ENCODE results near the gene DENND1A.
"Not testable (repeated sequence)": the region's sequence is repeated elsewhere in the genome, so short reads cannot be mapped to it uniquely, and the experiment has no call there.

The DENND1A gene, protein sequence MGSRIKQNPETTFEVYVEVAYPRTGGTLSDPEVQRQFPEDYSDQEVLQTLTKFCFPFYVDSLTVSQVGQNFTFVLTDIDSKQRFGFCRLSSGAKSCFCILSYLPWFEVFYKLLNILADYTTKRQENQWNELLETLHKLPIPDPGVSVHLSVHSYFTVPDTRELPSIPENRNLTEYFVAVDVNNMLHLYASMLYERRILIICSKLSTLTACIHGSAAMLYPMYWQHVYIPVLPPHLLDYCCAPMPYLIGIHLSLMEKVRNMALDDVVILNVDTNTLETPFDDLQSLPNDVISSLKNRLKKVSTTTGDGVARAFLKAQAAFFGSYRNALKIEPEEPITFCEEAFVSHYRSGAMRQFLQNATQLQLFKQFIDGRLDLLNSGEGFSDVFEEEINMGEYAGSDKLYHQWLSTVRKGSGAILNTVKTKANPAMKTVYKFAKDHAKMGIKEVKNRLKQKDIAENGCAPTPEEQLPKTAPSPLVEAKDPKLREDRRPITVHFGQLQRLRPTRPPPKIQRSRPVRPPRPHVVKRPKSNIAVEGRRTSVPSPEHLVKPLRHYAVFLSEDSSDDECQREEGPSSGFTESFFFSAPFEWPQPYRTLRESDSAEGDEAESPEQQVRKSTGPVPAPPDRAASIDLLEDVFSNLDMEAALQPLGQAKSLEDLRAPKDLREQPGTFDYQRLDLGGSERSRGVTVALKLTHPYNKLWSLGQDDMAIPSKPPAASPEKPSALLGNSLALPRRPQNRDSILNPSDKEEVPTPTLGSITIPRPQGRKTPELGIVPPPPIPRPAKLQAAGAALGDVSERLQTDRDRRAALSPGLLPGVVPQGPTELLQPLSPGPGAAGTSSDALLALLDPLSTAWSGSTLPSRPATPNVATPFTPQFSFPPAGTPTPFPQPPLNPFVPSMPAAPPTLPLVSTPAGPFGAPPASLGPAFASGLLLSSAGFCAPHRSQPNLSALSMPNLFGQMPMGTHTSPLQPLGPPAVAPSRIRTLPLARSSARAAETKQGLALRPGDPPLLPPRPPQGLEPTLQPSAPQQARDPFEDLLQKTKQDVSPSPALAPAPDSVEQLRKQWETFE

DNA sequence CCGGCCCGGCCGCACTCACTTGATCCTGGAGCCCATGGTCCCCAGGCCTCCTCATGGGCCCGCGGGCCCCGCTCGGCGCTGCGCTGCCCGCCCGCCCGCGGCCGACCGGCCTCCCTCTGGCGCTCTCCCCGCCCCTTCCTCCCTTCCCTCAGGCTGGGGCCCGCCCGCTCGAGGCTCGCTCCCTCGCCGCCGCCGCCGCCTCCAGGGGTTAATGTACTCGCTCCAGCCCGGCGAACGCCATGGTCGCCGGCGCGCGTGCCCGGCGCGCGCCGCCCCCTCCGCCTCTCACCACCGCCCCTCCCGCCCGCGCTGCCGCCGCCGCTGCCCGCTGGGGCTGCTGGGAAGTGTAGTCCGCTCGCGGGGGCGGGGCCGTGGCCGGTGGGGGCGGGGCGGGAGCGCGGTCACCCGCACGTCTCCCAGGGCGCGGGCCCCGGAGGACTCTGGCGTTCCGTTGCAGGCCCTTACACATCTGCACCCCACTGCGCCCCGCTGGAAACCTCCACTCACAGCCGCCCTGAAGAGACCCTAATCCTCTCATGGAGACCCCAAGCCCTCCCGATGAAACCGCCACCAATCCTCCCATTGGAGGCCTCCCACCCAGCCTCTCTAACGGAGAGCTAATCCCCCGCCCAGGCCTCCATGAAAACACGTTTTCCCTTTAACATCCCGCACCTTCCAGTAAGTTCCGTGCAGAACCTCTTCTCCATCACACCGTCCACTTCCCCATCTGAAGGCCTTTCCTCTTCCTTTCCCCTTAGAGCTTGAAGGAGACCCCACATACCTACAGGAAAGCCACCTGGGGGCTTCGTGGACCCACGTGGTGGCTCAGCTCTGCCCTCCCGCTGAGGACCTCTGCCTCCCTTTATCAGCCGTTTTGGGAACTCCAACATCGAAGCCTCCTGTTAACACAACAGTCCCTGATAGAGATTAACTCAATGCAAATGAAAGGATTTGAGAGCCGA is at the start of gene DENND1A:
TSS of gene DENND1A (minus strand) at position 257 of the 962 bp plus-strand sequence. CDS start at position 36, 221 bp downstream.
- DNase-seq: peak; percentile 88

DNA sequence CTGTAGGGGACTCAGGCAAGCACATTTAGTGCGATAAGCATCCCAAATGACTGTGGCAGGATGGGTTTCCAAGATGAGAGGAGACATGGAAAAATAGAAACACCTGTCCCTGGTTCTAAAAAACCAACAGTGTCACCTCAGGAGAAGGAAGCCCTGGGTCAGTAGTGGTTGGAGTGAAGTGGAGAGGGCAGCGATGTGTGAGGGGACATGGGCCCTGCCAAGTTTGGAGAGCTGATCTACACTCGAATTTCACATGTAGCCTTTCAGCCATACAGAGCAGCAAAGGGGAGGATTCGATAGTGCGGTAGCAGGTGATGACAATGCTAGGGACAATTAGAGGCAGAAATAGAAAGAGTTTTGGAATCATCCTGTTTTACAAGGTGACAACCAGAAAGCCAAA is 49.1 kb upstream of the DENND1A start:
- no peak for DNase-seq

DNA sequence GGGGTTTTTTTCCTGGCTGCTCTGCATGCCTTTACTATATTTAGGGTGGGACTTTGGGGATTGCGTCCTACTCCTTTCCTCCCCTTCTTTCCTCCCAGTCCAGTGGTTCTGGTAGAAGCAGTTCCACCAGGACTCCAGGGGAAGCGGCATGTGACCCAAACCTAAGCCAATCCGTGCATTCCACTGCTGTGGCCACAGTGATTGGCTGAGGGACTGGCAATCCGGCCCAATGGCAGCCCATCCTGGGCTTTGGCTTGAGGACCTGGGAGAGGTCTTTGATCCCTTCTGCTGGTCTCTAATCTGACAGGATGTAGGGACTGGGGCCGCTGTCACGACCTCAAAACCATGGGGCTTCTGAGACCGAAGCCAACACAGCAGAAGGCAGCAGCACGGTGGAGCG is 46.7 kb upstream of the DENND1A start:
- not testable (repeated sequence) for DNase-seq

DNA sequence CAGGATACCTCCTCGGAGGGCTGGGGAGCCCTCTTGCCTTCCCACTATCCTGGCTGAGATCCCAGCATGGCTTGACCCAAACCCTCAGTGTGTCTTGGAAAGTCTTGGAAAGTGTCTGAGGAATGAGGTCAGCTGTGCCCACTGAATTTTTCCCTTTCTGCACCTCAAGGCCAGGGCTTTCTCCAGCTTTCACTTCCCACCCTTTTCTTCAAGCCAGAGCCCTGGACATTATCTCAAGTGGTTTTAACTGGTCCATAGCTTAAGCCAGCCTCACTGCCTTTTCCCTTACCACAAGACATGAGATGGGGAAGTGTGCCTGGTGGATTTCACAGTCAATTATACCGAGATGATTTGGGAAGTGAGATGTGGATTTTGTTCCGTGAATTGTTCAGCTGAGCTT is 45.9 kb upstream of the DENND1A start:
- no peak for DNase-seq

DNA sequence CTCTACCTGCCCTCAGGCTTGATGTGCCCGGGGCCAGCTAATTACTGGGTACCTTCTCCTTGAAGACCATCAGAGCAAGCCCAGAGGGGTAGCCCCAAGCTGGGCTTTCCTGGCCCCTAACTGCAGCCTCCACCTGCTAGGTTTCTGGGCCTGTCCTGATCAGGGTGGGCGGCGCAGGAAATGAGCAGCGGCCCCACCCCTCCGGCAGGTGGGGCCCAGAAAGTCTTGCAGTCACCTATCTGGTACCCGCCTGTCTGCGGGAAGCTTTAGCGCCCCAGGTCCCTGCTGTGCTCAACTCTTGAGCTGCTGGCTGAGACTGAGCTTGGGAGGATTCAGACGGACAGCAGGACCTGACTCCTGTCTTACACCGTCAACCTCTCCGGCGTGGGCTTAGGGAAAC is 44.5 kb upstream of the DENND1A start:
- DNase-seq: no peak

DNA sequence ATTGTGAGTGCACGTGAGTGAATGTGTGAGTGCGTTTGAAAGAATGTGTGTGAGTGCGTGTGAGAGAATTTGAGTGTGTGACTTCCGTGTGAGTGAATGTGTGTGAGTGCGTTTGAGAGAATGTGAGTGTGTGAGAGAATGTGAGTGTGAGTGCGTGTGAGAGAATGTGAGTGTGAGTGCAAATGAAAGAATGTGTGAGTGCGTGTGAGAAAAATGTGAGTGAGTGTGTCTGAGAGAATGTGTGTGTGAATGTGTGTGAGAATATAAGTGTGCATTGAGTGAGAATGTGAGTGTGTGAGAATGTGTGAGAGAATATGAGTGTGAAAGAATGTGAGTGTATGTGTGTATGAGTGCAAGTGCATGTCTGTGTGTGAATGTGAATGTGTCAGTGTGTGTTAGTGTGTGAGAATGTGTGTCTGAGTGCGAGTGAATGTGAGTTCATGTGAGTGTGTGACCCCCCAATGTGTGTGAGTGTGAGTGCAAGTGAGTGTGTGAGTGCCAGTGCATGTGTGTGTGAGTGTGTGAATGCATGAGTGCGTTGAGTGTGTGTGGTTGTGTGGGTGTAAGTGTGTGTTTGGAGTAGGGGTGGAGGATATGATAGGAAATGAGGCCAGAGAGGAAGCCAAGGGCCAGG is 43.8 kb upstream of the DENND1A start:
- DNase-seq: no peak

DNA sequence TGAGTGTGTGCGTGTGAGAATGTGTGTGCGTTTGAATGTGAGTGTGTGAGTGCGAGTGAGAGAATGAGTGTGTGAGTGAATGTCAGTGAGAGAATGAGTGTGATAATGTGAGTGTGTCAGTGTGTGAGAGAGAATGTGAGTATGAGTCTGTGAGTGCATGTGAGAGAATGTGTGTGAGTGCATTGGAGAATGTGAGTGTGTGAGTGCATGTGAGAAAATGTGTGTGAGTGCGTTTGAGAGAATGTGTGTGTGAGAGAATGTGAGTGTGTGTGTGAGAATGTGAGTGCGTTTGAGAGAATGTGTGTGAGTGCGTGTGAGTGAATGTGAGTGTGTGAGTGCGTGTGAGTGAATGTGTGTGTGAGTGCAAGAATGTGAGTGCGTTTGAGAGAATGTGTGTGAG is 42.7 kb upstream of the DENND1A start:
- no peak for DNase-seq

DNA sequence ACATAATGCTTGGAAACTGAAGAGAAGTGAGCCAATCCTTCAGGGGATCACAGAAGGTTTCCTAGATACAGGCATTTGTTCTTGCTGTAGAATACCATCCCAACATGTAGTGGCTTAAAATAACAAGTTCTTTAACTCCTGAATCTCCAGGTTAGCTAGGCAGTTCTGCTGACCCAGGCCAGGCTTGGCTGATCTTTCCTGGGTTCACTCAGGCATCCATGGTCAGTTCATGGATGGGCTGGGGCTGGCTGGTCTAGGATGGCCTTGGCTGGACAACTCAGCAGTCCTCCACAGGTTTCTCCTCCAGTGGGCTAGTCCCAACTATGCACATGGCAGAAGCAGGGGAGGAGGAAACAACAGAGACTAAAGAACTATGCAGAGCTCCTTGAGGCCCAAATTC is 37.4 kb upstream of the DENND1A start:
- no peak for DNase-seq

DNA sequence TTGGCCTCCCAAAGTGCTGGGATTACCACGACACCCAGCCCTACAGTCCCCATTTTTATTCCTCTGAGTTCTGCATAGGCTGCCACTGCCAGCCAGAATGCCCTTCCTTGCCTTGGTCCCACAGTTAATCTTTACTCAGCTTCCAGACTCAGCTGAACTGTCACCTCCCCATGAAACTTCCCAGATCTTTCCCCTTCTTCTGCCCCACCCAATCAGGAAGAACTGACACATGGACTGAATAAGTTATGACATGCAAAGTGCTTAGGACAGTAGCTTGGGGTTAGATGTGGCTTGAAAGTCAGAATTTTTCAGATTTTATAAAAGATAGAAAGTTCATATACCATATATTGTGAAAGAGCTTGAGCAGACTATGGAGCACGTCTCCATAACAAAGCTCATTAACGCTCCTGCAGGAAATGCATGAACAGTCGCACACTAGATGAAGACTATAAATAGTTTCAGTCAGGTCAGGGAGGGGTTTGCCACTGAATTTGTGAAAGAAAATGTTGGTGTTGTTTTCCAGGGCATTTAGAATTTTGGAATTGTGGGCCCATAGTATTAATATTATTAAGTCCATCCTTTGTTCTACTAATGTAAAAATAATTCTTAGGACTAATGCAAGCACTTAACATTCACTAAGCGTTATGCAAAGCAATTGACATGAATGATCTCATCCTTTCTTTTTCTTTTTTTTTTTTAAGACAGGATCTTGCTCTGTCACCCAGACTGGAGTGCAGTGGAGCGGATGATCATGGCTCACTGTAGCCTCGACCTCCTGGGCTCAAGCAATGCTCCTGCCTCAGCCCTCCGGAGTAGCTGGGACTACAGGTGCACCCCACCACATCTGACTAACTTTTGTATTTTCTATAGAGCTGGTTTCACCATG is 36.1 kb upstream of the DENND1A start:
- no peak for DNase-seq

DNA sequence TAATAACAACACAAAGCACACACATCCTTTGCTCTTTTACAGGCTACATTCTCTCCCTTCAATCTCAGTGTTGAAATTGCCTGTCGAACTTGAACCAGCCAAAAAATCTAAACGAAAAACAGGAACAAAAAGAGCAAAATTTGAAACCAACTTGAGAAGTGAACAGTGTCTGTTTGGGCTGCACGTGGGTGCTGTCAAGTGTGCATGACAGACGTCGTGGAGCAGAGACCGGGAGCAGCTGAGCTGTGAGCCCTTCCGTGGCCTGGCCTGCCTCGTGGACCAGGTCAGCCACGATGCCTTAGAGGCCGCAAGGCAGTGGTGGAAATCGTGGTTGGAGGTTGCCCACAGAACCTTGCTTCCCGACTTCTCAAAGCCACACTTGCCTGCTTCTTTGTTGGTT is 34.8 kb upstream of the DENND1A start:
- DNase-seq: no peak

DNA sequence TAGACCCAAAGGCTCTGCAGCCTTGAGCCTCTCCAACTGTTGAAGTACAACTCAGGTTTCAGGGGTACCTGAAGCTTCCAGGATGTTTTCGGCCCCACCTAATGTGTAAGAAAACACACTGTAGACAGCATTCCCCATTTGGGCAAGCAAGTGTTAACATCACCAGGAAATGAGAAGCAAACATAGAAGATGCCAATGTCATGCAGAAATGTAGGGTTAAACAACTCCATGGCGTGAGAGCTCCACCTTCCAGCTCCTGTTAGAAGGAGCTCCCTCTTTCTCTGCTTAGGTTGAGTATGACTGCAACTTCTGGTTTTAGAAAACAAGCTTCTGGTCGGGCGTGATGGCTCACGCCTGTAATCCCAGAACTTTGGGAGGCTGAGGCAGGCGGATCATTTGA is 31.0 kb upstream of the DENND1A start:
- no peak for DNase-seq

DNA sequence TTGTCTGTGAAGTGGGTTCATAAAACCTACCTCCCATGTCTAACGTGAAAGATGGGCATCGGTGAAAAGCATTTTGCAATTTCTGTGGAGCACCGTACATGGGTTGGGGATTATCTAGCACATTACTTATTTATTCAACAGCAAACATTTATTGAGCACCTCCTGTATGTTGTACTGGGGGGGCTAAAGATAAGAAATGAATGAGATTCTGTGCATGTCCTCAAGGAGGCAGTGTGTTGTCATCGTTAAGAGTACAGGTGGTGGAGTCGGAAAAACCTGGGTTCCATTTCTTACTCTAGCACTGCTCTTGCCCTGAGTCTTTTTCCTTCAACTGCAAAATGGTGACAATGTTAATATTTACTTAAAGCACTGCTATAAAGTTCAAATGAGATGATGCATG is 30.4 kb upstream of the DENND1A start:
- DNase-seq: no peak

DNA sequence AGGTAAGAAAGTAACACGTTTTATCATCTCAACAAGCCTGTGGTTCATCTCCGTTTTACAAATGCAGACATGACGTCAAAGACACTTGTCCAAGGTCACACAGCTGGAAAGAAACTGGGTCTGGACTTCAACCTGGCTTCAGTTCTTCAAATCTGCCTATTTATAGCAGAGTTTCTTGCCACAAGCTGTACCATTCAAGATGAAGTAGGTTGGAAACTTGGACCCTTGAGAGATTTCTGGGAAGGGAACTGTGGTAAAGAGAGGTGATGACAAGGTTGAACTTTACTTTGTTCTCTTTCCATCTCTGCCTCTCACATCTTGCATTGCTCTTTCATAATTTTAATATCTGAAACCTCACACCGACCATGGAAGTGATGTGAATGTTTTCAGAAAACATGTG is 29.9 kb upstream of the DENND1A start:
- DNase-seq: no peak

DNA sequence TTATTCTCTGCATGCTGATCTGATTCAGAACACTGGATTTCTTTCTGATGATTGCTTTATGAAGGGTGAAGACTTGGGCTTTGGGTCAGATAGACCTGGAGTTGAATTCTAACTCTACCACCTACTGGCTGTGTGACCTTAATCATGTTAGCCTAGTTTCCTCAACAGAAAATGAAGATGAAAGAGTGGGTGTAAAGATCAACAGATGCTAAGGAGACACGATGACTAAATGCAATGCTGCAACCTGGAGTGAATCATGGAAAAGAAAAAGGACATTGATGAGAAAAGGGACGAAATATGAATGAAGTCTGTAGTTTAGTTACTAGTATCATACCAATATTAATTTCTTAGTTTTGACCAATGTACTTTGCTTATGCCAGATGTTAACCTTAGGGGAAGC is 27.8 kb upstream of the DENND1A start:
- no peak for DNase-seq

DNA sequence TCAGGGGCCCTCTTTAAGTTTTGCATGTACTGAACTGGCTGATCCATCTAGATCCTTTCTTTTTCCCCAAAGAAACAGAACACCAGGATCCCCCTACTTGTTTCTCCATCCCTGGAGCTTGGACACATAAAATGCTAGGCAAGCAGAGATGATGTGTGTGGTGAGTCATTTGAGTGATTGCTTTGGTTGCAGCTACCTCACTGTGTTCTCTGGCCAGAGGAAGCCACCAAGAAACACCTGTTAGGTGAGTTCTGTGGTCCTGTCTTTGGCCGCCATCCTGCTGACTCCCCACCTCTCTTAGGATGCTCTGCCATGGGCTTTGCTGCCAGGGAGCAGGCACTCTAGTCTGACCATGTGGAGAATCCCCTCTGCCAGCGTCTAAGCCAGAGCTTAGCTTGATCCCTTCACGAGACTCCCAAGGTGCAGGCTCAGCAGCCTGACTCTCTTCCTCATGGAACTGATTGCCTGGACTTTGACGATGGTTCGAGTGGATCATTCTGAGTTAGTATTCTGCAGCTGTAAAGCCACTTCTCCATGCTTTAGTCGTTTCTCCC is 27.3 kb upstream of the DENND1A start:
- DNase-seq: no peak

DNA sequence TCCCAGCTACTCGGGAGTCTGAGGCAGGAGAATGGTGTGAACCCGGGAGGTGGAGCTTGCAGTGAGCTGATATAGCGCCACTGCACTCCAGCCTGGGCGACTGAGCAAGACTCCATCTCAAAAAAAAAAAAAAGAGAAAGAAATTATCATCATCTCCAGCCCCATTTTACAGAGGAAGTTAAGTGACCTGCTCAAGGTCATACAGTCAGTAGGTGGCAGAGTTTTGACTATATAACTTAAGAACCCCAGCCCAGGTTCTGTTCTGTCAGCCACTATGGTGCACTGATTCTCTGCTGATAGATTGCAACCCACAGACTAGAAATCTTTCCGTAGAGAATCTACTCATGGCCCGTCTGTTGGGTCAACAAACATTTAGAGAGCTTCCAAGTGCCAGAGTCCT is 25.7 kb upstream of the DENND1A start:
- DNase-seq: no peak

DNA sequence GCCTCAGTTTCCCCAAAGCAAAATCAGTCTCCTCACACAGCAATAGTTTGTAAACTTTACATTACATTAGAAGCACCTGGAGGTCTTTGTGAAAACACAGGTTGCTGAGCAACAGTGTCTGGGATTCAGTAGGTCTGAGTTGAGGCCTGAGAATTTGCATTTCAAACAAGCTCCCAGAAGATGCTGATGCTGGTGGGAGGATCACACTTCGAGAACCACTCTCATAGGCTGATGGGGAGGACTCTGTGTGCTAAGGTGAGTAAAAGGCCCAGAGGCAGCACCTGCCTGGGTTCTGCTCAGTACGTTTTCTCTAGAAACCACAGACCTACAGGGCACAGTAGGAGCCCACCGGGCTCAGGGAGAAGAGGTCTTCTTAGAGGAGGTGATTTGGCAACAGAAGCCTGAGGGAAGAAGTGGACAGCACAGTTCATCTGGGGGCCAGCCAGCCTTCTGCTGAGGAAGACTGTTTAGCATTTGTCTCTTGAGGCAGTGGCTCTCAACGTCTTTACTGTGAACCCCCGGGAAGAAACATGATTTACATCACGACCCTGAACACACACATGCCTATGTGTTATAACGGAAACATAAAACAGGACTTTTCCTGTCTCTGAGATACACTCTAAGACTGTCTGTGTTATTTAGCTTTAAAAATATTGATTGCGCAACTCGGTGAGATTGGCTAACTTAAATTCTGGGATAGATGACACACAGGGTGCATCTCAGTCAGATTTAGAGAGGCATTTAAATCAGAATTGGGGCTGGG is 24.8 kb upstream of the DENND1A start:
- no peak for DNase-seq

DNA sequence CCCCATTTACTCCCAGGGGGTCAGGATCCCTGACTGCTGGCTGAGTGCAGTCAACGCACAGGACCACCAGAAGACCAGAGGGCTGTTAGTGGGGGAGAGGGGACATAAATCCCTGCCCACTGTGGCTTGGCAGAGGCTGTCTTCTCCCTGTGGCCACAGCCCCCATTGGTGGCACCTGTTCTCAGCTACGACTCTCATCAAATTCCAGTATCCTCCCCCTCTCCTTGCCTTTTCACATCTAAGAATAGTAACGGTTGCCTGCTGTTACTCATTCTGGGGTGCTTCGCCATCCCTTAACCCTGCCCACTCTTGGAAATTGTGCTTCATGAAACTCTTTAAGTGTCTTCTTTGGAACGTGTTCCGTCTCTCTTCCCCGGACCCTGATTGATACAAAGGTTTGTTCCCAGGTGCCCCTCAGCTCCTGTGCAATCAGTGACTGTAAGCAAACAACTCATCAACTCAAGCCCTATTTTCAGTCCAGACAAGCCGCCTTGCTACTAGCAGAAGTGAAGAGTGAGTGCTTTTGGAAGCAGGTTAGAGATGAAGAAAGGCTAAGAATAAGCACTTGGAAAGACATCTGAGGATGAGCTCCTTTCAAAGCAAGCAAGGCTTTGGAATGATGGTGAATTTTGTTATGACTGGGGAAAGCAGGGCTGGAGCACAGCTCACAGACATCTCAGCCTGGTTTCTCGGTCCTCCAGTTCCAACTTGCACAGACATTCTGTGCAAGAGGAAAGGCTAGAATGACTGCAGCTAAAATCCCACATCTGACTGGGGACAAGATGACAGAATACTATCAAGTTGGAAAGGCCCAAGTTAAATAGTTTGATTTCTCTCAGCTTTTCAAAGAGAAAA is 22.9 kb upstream of the DENND1A start:
- DNase-seq: no peak

DNA sequence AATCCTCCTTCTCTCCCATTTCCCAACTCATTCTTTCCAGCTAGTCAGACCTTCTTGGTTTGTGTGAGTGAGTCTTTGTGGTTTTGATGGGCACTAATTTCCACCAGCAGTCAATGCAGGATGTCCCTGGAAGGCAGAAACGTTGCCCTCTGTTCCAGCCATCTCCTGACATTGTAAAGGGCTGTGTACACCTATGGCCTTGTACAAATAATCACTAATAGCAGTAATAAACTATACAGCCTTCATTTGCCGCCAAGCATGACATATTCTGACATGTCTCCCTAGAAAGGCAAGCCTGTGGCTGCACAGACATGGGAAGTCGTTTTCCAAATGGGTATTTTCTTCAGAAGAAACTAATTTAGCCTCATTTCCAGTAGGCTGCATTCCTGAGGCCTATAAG is 18.4 kb upstream of the DENND1A start:
- DNase-seq: no peak
